ENCODE results near the gene RPS4Y1. TPM values are rescaled to one million over a fixed set of nuclear protein-coding genes. Genes with fewer than 3 reads are reported as not detected.

RPS4Y1 gene
- total RNA-seq, 3 donors from 2014 or later: 176 to 215 TPM; not detected in 1

DNA sequence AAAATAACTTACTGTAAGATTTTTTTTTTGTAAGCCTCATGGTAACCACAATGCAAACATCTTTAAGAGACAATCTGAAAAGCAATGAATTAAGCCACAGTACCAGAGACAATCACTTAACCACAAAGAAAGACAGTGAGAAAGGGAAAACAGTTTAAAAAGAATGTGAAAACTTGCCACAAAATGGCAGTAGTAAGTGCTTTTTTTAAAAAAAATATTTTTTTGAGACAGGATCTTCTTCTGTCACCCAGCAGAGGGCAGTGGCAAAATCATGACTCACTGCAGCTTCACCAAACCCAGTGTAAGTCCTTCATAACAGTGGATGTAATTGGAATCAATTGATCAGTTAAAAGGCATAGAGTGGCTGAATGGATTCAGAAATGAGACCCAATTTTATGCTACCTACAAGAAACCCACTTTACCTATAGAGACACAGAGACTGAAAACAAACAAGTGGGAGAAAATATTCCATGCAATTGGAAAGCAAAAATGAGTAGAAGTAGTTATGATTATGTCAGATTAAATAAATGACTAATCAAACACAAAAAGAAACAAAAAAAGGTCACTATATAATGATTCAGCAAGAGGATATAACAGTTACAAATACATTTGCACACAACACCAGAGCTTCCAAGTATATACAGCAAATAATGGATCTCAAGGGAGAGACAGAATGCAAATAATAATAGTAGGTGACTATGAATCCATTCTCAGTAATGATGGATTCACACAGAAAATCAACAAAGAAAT lies 71.8 kb downstream of the RPS4Y1 start:
- Histone ChIP-seq H3K36me3 (ENCODE audit: low read depth) (no peaks in the 10 kb centered on the region), H3K9me3 (no peaks in the 10 kb centered on the region), H3K4me1 (ENCODE audit: low read depth) (no peaks in the 10 kb centered on the region), H3K4me3 (no peak overlapping the region)
- TF ChIP-seq, protein P1, sequence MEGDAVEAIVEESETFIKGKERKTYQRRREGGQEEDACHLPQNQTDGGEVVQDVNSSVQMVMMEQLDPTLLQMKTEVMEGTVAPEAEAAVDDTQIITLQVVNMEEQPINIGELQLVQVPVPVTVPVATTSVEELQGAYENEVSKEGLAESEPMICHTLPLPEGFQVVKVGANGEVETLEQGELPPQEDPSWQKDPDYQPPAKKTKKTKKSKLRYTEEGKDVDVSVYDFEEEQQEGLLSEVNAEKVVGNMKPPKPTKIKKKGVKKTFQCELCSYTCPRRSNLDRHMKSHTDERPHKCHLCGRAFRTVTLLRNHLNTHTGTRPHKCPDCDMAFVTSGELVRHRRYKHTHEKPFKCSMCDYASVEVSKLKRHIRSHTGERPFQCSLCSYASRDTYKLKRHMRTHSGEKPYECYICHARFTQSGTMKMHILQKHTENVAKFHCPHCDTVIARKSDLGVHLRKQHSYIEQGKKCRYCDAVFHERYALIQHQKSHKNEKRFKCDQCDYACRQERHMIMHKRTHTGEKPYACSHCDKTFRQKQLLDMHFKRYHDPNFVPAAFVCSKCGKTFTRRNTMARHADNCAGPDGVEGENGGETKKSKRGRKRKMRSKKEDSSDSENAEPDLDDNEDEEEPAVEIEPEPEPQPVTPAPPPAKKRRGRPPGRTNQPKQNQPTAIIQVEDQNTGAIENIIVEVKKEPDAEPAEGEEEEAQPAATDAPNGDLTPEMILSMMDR (IDR thresholded peaks at IDR 0.05): no peak
- ATAC-seq (no peak), DNase-seq (peak in 1 of 3 donors; percentile 7)
- intact Hi-C loops (cut with DNase I, micrococcal nuclease): no loop called here

Other genes with a start within 250 kb of the RPS4Y1 start
- not detected for gene SRY, start 53.9 kb upstream of the RPS4Y1 start, total RNA-seq
- 10 to 100 TPM in 2 of 3 donors, not detected in 1; 12.6 to 28.5 TPM for gene ZFY, start 93.8 kb downstream of the RPS4Y1 start, total RNA-seq

All from mucosa of descending colon (tissue), 3 donors.